ENCODE results near the gene GLB1L2.

GLB1L2 gene

GRCh38 chr11:134349109-134349801 lies 17.5 kb downstream of the GLB1L2 start:
- no peak for DNase-seq

GRCh38 chr11:134349802-134350355 lies 18.1 kb downstream of the GLB1L2 start:
- DNase-seq = no peak

- DNase-seq = no peak
Measured at GRCh38 chr11:134350381-134350780, 18.6 kb downstream of the GLB1L2 start.

- DNase-seq = no peak
Measured at GRCh38 chr11:134352111-134352510, 20.3 kb downstream of the GLB1L2 start.

GRCh38 chr11:134355136-134355535 lies 23.3 kb downstream of the GLB1L2 start:
- no peak for DNase-seq

- DNase-seq = no peak
Measured at GRCh38 chr11:134355656-134356055, 23.9 kb downstream of the GLB1L2 start.

GRCh38 chr11:134356656-134357544 lies 25.1 kb downstream of the GLB1L2 start:
- DNase-seq = no peak

- no peak for DNase-seq
Measured at GRCh38 chr11:134357545-134357839, 25.7 kb downstream of the GLB1L2 start.

GRCh38 chr11:134358165-134358855 lies 26.5 kb downstream of the GLB1L2 start:
- DNase-seq = no peak

- DNase-seq = no peak
Measured at GRCh38 chr11:134358856-134359490, 27.2 kb downstream of the GLB1L2 start.

- DNase-seq = no peak
Measured at GRCh38 chr11:134359646-134360045, 27.9 kb downstream of the GLB1L2 start.

GRCh38 chr11:134360050-134360835 lies 28.5 kb downstream of the GLB1L2 start:
- DNase-seq = peak; percentile 77 to 83

GRCh38 chr11:134361661-134362060 lies 29.9 kb downstream of the GLB1L2 start:
- DNase-seq = no peak

- no peak for DNase-seq
Measured at GRCh38 chr11:134362192-134362901, 30.6 kb downstream of the GLB1L2 start.

- no peak for DNase-seq
Measured at GRCh38 chr11:134363161-134363560, 31.4 kb downstream of the GLB1L2 start.

GRCh38 chr11:134363592-134363991 lies 31.8 kb downstream of the GLB1L2 start:
- no peak for DNase-seq

GRCh38 chr11:134364261-134364660 lies 32.5 kb downstream of the GLB1L2 start:
- DNase-seq = no peak

- no peak for DNase-seq
Measured at GRCh38 chr11:134365011-134365925, 33.5 kb downstream of the GLB1L2 start.

GRCh38 chr11:134366254-134366653 lies 34.5 kb downstream of the GLB1L2 start:
- no peak for DNase-seq

GRCh38 chr11:134367781-134368180 lies 36.0 kb downstream of the GLB1L2 start:
- DNase-seq = no peak

Data from stimulated activated CD4-positive, alpha-beta T cell treated with anti-CD3 and anti-CD28 coated beads, Interleukin-2, amount 100 ng/mL, for 24 hours (primary cell).